Retinal pigment epithelial cell (primary cell): Measurements from ENCODE around the gene SPATS2.
"Not testable (repeated sequence)": the region's sequence is repeated elsewhere in the genome, so short reads cannot be mapped to it uniquely, and the experiment has no call there.

Experiments used
- DNase-seq: peaks from one replicate; pipeline ENCODE4 v3.0.0-alpha.2; 2010; ENCODE audit warnings: low read depth
- H3K4me3 ChIP-seq: 2 replicates; pipeline ENCODE4 v1.5.1; 2011; ENCODE audit warnings: mild to moderate bottlenecking, low read length, control low read depth, moderate library complexity
- CTCF ChIP-seq: conservative IDR thresholded peaks from 2 replicates; pipeline ENCODE4 v1.5.1; 2011; ENCODE audit warnings: low read depth, low read length, control low read depth, inconsistent platforms

The SPATS2 gene

GRCh38 chr12:49422114-49422513, 54.9 kb downstream of the SPATS2 start:
- DNase-seq, result no peak
- no peak for TF ChIP-seq CTCF
- H3K4me3 ChIP-seq, result no peak overlapping the region

- no peak overlapping the region for H3K4me3 ChIP-seq
- DNase-seq, result no peak
- no peak for TF ChIP-seq CTCF
These were observed 61.5 kb downstream of the SPATS2 start for GRCh38 chr12:49428793-49429192.

GRCh38 chr12:49432616-49433015, 65.4 kb downstream of the SPATS2 start:
- DNase-seq, result no peak
- H3K4me3 ChIP-seq, result no peak overlapping the region
- no peak for TF ChIP-seq CTCF

GRCh38 chr12:49436799-49437198, 69.5 kb downstream of the SPATS2 start:
- not testable (repeated sequence) for DNase-seq

GRCh38 chr12:49439042-49439441, 71.8 kb downstream of the SPATS2 start:
- no peak for TF ChIP-seq CTCF
- no peak for DNase-seq
- H3K4me3 ChIP-seq, result no peak overlapping the region

More at GRCh38 chr12:49436799-49437198, 69.5 kb downstream of the SPATS2 start:
- H3K4me3 ChIP-seq, result not testable (repeated sequence)

- H3K4me3 ChIP-seq, result no peak overlapping the region
- TF ChIP-seq CTCF, result no peak
- DNase-seq, result no peak
These were observed 72.8 kb downstream of the SPATS2 start for GRCh38 chr12:49440035-49440434.

GRCh38 chr12:49442915-49443314, 75.7 kb downstream of the SPATS2 start:
- TF ChIP-seq CTCF, result no peak
- DNase-seq, result no peak
- no peak overlapping the region for H3K4me3 ChIP-seq

- H3K4me3 ChIP-seq, result no peak overlapping the region
- TF ChIP-seq CTCF, result no peak
- no peak for DNase-seq
These were observed 79.3 kb downstream of the SPATS2 start for GRCh38 chr12:49446571-49446970.
